GM21786 (cell line): ENCODE measurements around the gene SHB.

ENCODE experiments used
- ATAC-seq: cut with Tn5 transposase; IDR thresholded peaks from one replicate; pipeline ENCODE4 v1.9.1; 2021; ENCODE audit not compliant: unreplicated experiment

SHB gene

DNA sequence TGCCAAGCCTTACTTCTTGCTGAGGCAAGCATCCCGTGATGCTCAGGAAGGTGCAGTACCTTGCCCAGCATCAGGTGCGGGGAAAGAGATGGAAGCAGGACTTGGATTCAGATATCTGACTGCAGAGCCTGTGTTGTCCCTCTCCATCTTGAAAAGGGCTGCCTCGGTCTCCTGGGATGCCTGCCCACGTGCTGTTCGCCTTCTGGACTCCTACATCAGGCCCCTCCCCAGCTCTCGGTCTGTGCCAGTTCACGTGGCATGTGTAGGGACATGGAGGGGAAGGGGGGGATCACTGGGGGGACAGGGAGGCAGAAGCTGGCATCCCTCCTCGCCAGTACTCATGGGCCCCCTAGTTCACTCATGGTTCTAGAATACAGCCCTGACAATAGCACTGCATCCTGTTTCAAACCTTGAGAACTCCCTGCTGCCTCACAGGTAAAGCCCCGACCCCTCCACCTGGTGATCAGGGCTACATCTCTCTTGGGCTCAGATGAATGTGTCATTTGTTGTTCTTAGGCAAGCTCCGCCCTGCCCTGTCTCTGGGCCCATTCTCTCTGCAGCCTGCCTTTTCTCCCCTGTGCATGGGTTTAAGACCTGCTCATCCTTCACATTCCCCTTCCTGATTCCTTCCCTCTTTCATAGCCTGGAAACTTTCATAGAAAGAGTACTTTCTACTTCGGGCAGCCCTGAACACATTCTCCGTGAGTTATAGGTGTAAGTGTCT lies 126.2 kb downstream of the SHB start:
- no peak for ATAC-seq

DNA sequence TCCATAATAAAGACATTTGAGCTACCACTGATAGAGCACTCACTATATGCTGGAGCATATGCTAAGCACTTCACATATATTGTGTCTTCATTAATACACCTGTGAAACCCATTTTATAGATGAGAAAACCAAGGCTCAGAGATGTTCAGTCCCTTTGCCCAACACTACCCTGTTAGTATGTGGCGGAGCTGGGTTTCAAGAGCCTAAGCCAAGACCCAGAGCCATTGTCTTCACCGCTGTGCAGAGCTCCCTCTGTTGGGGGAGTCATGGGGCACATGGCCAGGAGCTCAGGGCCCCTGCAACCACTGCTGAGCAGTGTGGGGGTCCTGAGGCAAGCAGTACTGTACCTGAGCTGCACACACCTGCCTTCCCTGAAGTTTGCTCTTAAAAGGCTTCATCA lies 127.8 kb downstream of the SHB start:
- no peak for ATAC-seq

DNA sequence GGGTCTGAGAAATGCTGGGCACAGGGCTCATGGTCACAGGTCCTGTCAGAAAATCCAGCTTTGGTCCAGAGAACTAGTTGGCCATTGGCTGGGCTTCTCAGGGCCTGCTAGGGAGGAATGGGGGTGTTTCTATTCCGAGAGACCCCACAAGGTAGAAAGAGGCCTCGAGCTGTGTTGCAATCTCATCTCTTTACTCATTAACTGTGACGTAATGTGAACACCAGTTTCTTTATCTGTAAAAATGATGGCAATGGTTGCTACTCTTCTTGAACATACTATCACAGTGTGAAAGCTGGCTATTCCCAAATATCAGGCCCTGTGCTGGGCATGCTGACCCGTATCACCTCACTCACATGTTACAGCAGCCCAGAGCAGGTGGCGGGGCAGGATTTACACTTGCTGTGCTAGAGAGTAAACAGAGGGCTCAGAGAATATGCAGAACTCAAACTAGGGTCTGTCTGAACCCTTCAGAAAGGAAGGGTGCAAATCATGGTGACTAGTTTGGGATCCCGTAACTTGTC lies 129.4 kb downstream of the SHB start:
- no peak for ATAC-seq

DNA sequence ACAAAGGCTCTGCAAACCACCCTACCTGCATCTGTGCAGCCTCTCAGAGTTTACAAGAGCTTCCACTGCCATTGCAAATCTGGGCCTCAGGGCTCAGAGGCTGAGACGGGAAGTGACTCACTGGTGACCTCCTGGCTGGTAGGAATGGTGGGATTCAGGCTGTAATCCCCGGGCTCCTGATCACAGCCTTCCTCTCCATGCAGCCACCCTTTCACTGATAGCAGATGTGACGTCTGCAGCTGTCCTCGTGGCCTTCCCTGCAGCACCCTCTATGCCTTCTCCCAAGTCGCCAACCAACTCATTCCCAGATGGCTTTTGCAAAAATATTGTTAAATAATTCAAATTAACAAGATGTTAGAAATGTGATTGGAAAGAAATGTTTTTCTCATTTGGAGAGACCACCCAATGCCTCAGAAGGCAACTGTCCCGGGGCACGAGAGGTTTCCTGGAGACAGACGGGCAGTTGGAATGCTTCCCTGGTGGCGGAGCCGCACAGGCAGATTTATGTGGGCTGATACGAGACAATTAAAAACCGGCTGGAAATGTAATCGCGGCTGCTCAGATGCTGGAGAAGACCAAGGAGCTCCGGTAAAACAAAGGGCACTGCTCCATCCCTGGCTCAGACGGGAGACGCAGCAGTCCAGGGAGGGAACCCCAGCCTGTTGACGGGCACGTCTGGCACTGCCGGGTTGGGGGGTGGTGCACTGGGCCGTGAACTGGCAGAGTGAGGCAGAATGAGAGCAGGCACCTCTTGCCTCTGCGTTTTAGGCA lies 130.7 kb downstream of the SHB start:
- no peak for ATAC-seq

DNA sequence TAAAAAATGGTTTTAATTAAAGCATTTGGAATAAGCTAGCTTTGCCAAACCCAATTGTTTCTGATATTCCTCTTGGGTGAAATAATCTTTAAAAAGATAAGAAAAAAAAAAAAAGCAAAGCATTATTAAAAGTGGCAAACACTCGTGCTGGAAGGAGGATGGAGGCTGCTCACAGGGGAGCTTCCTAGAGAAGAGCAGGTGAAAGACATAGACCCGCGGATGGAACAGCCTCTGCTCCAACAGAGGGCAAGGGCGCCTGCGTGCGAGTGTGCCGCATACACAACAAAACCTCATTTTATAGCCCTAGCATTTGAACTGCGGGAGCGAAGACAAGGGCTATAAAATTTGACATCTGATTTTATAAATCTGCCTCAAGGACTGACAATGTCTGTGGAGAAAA lies 131.7 kb downstream of the SHB start:
- no peak for ATAC-seq

DNA sequence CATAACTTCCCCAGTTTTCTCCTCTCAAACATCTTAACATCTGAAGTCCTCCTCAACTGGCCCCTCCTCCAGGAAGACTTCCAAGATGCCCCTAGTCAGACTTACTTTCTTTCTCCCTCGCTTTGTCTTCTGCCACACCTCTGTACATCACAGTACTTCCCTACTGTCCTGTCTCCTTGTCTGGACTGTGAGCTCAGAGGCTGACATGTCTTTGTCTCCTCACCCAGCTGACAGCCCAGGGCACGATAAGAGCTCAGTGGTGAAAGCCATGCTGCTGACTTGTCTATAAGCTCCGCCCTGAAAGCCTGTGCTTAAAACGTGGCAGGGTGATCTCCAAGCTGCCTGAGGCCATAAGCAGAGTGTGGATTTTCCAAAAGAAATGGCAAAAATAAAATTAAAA lies 132.1 kb downstream of the SHB start:
- ATAC-seq = no peak

DNA sequence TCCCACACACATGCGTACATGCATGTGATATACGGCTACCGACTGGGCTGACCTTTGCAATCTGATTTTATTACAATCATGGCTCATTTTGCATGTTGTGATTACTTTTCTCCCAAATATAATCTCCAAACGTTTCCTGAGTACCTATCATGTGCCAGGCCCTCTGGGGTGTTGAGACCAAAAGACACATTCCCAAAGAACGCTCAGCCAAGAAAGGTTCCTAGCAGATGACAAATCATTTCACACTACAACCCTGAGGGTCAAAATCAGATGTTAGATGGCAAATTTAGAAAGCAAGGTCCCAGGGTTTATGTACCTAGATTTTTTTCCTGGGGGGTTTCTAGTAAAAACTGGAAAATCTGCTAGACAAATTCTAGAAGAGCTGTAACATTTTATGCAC lies 132.7 kb downstream of the SHB start:
- ATAC-seq = no peak

DNA sequence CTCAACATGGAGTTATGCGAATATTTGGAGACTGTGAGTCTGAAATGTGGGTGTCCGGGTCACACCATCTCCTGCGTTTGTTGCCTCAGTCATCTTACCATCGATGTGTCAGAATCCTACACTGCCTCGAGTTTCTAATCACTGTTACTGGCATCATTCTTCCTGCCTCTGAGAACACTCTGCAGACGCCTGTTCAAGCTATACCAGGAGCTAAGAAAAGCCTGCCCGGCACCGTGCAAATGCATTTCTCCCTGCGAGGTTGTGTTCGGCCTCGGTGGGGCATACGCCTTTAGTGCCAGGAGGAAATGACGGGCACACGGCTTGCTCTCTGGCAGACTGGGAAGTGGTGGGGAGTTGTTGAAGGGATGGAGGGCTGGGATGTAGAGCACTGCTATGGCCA lies 133.9 kb downstream of the SHB start:
- no peak for ATAC-seq

DNA sequence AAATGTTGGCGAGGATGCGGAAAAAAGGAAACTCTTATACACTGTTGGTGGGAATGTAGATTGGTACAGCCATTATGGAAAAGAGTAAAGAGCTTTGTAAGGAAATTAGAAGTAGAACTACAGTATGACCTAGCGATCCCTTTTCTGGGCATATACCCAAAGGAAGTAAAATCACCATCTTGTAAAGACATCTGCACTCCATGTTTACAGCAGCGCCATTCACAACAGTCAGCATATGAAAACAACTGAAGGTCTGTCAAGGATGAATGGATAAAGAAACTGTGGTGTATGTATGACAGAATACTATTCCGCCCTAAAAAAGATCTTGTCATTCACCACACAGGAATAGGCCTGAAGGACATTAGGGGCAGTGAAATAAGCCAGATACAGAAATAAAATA lies 137.4 kb downstream of the SHB start:
- ATAC-seq = no peak

GRCh38 chr9:37929441-37929895 lies 139.6 kb downstream of the SHB start:
- no peak for ATAC-seq

GRCh38 chr9:37928552-37929430 lies 140.2 kb downstream of the SHB start:
- ATAC-seq = no peak

- no peak for ATAC-seq
Measured at GRCh38 chr9:37927601-37928551, 141.2 kb downstream of the SHB start.

DNA sequence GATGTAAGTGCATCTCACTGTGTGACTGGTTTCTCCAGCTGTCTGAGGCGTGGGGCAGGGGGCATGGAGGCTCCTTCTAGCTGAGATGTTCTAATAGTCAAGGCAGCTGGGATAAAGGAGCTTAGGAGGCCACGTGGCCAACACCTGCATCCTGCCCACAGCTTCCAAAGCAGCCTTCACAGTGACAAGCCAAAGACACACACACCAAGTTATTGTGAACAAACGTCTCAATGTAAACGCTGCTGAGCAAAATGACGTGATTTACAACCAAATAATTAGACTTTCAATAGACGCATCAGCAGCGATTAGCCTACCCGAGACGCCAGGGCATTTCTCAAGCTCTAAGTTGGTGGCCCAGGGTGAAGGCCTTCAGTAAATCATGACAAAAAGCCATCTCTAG lies 141.9 kb downstream of the SHB start:
- ATAC-seq = no peak

DNA sequence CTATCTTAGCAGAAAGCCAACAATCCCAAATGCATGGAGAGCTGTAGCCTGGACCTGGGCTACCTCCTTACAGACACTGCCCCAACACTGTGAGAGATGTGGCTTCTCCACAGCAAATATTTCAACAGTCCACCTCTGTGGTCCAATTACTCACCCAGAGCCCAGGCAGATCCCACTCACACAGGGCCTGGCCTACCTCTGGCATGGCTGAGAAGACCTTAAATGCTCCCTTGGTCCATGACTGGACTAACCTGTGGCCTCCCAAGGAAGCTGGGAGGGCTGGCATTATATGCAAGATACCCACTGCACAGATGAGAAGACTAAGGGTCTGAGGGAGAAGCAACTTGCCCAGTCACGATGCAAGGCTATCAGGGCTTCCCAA lies 142.3 kb downstream of the SHB start:
- ATAC-seq = no peak

DNA sequence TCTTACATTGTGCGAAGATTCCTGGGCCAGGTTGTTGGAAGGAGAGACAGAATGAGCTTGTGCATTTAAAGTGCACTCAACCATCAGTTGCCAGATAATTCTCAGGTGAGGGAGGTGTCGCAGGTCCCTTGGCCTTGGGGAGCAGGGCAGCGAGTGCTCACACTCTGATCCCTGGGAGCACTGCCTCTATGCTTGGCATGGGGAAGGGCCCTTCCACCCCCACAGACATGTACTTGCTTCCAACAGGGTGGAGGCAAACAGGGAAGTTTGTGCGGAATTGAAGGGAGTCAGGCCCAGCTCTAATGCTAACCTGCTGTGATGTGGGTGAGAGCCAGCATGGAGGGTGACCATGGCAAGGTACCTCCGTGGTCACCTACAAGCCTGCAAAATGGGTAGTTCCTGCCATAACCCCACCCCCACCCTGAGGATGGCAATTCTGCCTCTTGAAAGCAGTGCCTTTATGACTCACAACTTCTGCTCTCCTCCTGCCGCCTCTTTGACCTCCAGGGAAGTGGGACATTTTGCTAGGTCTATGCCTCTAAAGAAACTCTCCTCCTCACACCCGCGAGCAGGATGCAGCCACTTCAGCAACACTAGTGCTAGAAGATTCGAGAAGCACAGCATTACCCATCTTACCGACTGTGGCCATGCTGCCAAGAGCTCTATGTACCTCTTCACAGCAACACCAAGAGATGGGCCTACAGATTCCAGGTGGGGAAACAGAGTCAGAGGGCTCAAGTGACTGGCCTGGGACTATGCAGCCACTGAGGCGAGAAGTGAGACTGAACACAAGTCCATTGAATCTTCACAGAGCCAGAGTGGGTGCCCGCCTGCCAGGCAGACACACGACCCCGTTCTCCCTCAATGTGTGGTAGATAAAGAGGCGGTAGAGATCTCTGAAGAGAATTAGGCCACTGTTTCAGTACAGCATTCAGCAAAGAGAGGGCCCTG lies 143.0 kb downstream of the SHB start:
- no peak for ATAC-seq

- no peak for ATAC-seq
Measured at GRCh38 chr9:37925006-37925405, 144.0 kb downstream of the SHB start.

DNA sequence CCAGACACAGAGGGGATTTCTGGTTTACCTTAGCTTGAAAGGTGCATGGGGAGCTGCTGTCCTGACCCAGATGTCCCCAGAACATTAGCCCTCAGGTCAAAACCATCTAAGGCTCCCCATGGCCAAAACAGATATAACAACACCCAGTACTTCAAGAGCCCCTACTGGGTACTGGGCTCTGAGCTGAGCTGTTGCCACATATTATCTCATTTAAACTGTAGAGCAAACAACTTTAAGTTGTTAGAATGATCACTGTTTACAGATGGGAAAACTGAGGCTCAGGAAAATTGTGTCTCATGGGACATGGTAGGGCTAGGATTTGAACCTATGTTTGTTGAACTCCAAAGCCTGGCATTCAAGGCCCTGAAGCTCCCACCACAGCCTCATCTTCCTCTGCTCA lies 144.5 kb downstream of the SHB start:
- ATAC-seq = no peak

DNA sequence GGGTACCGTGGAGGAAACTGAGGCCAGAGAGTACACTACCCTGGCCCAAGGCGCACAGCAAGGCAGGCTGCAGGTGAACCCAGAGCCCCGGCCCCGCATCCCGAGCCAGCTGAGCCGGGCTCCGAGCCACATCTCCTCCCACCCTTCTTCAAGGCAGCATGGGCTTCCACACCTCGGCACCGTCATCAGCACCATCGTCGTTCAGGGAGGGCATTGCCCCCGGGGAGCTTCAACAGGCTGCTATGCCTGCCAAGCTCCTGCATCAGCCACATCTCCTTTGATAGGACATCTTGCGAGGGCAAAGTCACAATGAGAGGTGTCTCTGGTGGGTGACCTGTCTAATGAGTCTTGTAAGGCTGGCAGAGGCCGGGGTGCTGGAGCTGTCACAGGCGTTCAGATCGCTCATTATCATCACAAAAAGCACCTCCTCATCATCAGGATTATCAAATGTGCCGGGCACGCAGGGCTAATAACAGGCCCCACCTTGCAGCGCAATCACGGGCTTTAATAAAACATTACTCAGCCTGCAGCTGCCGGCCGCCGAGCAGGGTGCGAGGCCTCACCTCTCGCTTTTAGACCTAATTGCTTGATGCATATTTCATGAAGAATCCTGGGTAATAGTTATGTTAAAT lies 145.1 kb downstream of the SHB start:
- no peak for ATAC-seq
